Loucy (cell line): ENCODE results near the gene DLGAP1.

Experiments
- H2AFZ ChIP-seq: fragments of 200-600 bp; sonication (generic); 2 replicates; pipeline ENCODE4 v1.6.0; 2016; ENCODE audit warnings: antibody characterized with exemption, mild to moderate bottlenecking, low read length, moderate library complexity
- H3F3A ChIP-seq: fragments of 200-600 bp; 2 replicates; pipeline ENCODE4 v1.6.0; 2016; ENCODE audit warnings: antibody characterized with exemption, low read depth, mild to moderate bottlenecking
- H3K27me3 ChIP-seq: fragments of 200-600 bp; sonication (generic); 2 replicates; pipeline ENCODE4 v1.6.1; 2014; ENCODE audit warnings: low read length, mild to moderate bottlenecking; ENCODE audit not compliant: insufficient read depth, poor library complexity, severe bottlenecking
- H3K36me3 ChIP-seq: fragments of 200-600 bp; sonication (generic); 2 replicates; pipeline ENCODE4 v1.6.1; 2016; ENCODE audit warnings: low read length; ENCODE audit not compliant: insufficient read depth
- H3K4me1 ChIP-seq: fragments of 200-600 bp; sonication (generic); 2 replicates; pipeline ENCODE4 v1.5.1; 2014; ENCODE audit warnings: low read length, mild to moderate bottlenecking; ENCODE audit not compliant: insufficient read depth, poor library complexity, severe bottlenecking
- H3K4me2 ChIP-seq: fragments of 200-600 bp; sonication (generic); 2 replicates; pipeline ENCODE4 v1.6.0; 2014; ENCODE audit warnings: antibody characterized with exemption, low read length, low read depth, mild to moderate bottlenecking; ENCODE audit not compliant: poor library complexity, severe bottlenecking
- H3K4me3 ChIP-seq: fragments of 200-600 bp; sonication (generic); 2 replicates; pipeline ENCODE4 v1.5.1; 2014; ENCODE audit warnings: low read length, mild to moderate bottlenecking, mixed read lengths; ENCODE audit not compliant: poor library complexity, severe bottlenecking
- H3K79me2 ChIP-seq: fragments of 200-600 bp; sonication (generic); 2 replicates; pipeline ENCODE4 v1.6.1; 2014; ENCODE audit warnings: low read length; ENCODE audit not compliant: insufficient read depth
- H3K9ac ChIP-seq: fragments of 200-600 bp; sonication (generic); 2 replicates; pipeline ENCODE4 v1.6.0; 2014; ENCODE audit warnings: mild to moderate bottlenecking, low read depth, low read length, moderate library complexity; ENCODE audit not compliant: poor library complexity, severe bottlenecking
- H3K9me2 ChIP-seq: fragments of 200-600 bp; sonication (generic); replicated peaks from 2 replicates; pipeline ENCODE4 v1.6.1; 2016; ENCODE audit warnings: low read depth, low read length, mixed read lengths
- H3K9me3 ChIP-seq: fragments of 200-600 bp; sonication (generic); 2 replicates; pipeline ENCODE4 v1.6.1; 2014; ENCODE audit warnings: mild to moderate bottlenecking, antibody characterized with exemption, low read length, low read depth; ENCODE audit not compliant: insufficient read depth
- H4K20me1 ChIP-seq: fragments of 200-600 bp; sonication (generic); 2 replicates; pipeline ENCODE4 v1.6.0; 2014; ENCODE audit warnings: antibody characterized with exemption, low read length, mild to moderate bottlenecking; ENCODE audit not compliant: insufficient read depth, poor library complexity, severe bottlenecking
- EZH2phosphoT487 ChIP-seq: fragments of 200-600 bp; IDR thresholded peaks from 2 replicates; pipeline ENCODE4 v1.6.1; 2018; ENCODE audit warnings: antibody characterized with exemption, mild to moderate bottlenecking, moderate library complexity, borderline replicate concordance
- TF ChIP-seq, protein P1 (sequence below): fragments of 200-600 bp; sonication (generic); conservative IDR thresholded peaks from 2 replicates; pipeline ENCODE4 v1.5.1; 2014; ENCODE audit warnings: mild to moderate bottlenecking, antibody characterized with exemption, low read length

The DLGAP1 gene

GRCh38 chr18:4264347-4264791, 190.7 kb downstream of the DLGAP1 start:
- Histone ChIP-seq H3F3A (no peaks in the 10 kb centered on the region), H3K36me3 (no peaks in the 10 kb centered on the region), H3K4me2 (no peak overlapping the region), H3K9ac (no peak overlapping the region), H3K79me2 (no peaks in the 10 kb centered on the region), H3K4me3 (no peak overlapping the region), H3K4me1 (no peaks in the 10 kb centered on the region), H4K20me1 (no peaks in the 10 kb centered on the region), H3K9me3 (peaks cover 4% of the 10 kb centered on the region; the same call in 1 of the 2 replicates), H3K9me2 (no peaks in the 10 kb centered on the region), H2AFZ (no peak overlapping the region), H3K27me3 (no peaks in the 10 kb centered on the region)
- no peak for TF ChIP-seq EZH2phosphoT487
- TF ChIP-seq, protein P1, sequence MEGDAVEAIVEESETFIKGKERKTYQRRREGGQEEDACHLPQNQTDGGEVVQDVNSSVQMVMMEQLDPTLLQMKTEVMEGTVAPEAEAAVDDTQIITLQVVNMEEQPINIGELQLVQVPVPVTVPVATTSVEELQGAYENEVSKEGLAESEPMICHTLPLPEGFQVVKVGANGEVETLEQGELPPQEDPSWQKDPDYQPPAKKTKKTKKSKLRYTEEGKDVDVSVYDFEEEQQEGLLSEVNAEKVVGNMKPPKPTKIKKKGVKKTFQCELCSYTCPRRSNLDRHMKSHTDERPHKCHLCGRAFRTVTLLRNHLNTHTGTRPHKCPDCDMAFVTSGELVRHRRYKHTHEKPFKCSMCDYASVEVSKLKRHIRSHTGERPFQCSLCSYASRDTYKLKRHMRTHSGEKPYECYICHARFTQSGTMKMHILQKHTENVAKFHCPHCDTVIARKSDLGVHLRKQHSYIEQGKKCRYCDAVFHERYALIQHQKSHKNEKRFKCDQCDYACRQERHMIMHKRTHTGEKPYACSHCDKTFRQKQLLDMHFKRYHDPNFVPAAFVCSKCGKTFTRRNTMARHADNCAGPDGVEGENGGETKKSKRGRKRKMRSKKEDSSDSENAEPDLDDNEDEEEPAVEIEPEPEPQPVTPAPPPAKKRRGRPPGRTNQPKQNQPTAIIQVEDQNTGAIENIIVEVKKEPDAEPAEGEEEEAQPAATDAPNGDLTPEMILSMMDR, result no peak

DNA sequence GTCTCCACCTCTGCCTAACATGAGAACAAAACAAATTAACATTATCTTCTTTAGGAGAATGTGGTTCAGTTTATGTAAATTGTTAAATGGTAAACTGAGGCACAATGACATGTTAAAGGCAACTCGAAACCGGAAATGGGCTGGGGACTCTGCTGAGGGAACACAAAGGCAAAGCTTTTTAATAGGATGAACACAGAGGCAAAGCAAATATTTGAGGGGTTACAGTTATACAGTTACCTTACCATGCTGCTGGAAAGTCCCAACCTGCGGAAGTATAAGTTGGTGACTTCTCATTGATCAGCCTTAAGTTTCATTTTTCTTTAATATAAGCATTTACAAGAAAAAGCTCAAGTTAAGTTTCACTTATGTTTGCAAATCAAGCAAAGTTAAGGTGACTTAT, 195.0 kb downstream of the DLGAP1 start:
- Histone ChIP-seq H3K27me3 (no peaks in the 10 kb centered on the region), H3K9me2 (no peaks in the 10 kb centered on the region), H3K9ac (no peak overlapping the region), H3K36me3 (no peaks in the 10 kb centered on the region), H3K79me2 (no peaks in the 10 kb centered on the region), H3K4me1 (no peaks in the 10 kb centered on the region), H3K4me3 (no peak overlapping the region), H2AFZ (no peak overlapping the region), H3F3A (no peaks in the 10 kb centered on the region), H3K4me2 (no peak overlapping the region), H4K20me1 (no peaks in the 10 kb centered on the region), H3K9me3 (peaks cover 4% of the 10 kb centered on the region; the same call in 1 of the 2 replicates)
- TF ChIP-seq EZH2phosphoT487, result no peak
- TF ChIP-seq, protein P1, result no peak

DNA sequence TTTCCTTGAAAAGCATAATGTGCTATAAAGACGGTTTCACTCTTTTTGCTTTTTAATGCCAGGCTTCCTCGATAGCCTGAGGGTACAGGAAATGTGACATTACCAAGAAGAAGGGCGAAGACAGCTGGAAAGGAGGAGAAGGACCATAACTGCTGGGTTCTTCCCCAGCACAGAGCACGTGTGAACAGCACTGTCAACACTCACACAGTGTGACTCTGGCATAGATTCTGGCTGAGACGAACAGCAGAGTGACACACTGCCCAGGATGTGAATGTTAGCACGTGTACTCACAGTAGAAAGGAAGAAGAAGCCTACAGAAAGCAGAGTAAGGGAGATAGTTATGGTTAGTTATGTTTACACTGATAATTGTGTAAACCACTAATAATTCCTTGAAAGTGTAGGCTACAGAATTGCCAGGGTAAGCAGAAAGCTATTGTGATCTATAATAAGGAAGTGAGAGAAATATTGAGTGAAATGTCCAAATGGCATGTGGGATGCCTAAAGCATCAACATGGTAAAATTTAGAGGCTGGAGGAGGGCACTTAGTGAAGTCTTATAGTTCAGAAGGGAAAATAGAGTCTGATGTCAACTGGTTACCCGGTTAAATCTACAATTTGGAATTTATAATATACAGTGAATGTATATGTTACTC, 198.2 kb downstream of the DLGAP1 start:
- Histone ChIP-seq H4K20me1 (no peaks in the 10 kb centered on the region), H3K79me2 (no peaks in the 10 kb centered on the region), H3K4me2 (no peak overlapping the region), H3F3A (no peaks in the 10 kb centered on the region), H3K27me3 (no peaks in the 10 kb centered on the region), H3K9me2 (no peaks in the 10 kb centered on the region), H3K9me3 (no peaks in the 10 kb centered on the region), H3K4me1 (no peaks in the 10 kb centered on the region), H2AFZ (no peak overlapping the region), H3K4me3 (no peak overlapping the region), H3K36me3 (no peaks in the 10 kb centered on the region), H3K9ac (no peak overlapping the region)
- TF ChIP-seq, protein P1, result no peak
- TF ChIP-seq EZH2phosphoT487, result no peak
